CD8-positive, alpha-beta memory T cell (primary cell): ENCODE data around the gene HSP90AB1. TPM values are rescaled to one million over a fixed set of nuclear protein-coding genes. Genes with fewer than 3 reads are reported as not detected.

Experiments
- CTCF ChIA-PET: fragments of 350-600 bp; sonication (Branson Sonifier 250); formaldehyde crosslinking; loops from one replicate; lab custom pipeline; 2021; ENCODE audit warnings: antibody characterized with exemption; lab: Charles Lee
- POLR2A ChIA-PET: fragments of 350-600 bp; sonication (Branson Sonifier 250); formaldehyde crosslinking; loops from one replicate; lab custom pipeline; 2021; ENCODE audit warnings: antibody characterized with exemption; lab: Charles Lee
- DNase-seq, 5 donors: peaks; one replicate each; pipeline versions ENCODE4 v3.0.0 to v3.0.0-alpha.2; 2020 to 2022; ENCODE audit warnings: mixed read lengths in 1 of 5
- H3K27ac ChIP-seq: one replicate; pipeline ENCODE4 v1.7.0; 2013; ENCODE audit warnings: low read depth, mild to moderate bottlenecking, low read length, moderate library complexity
- H3K27me3 ChIP-seq: 2 replicates; pipeline ENCODE4 v1.7.0; 2013; ENCODE audit warnings: low read length, mild to moderate bottlenecking; ENCODE audit not compliant: insufficient read depth, poor library complexity, severe bottlenecking
- H3K36me3 ChIP-seq: 2 replicates; pipeline ENCODE4 v1.7.0; 2013; ENCODE audit warnings: mild to moderate bottlenecking, low read length, moderate library complexity; ENCODE audit not compliant: insufficient read depth
- H3K4me1 ChIP-seq: 2 replicates; pipeline ENCODE4 v1.7.0; 2013; ENCODE audit warnings: mild to moderate bottlenecking, low read length, moderate library complexity; ENCODE audit not compliant: insufficient read depth
- H3K4me3 ChIP-seq: 2 replicates; pipeline ENCODE4 v1.7.0; 2013; ENCODE audit warnings: mild to moderate bottlenecking, low read length
- H3K9me3 ChIP-seq: 2 replicates; pipeline ENCODE4 v1.7.0; 2013; ENCODE audit warnings: mild to moderate bottlenecking, low read length
- H3K27ac Mint-ChIP-seq, 8 donors: one replicate each; pipeline ENCODE4 v1.8.0; 2020 to 2021; ENCODE audit warnings: mixed read lengths in 8 of 8, mild to moderate bottlenecking in 6 of 8, inconsistent platforms in 3 of 8, moderate library complexity in 3 of 8
- H3K27me3 Mint-ChIP-seq, 2 donors: one replicate each; pipeline ENCODE4 v1.8.0; 2020 to 2021; ENCODE audit warnings: mixed read lengths in 2 of 2, mild to moderate bottlenecking in 1 of 2, moderate library complexity in 1 of 2
- H3K36me3 Mint-ChIP-seq, 3 donors: one replicate each; pipeline ENCODE4 v1.8.0; 2020 to 2021; ENCODE audit warnings: mixed read lengths in 3 of 3, inconsistent platforms in 1 of 3, mild to moderate bottlenecking in 1 of 3
- H3K4me1 Mint-ChIP-seq, 3 donors: one replicate each; pipeline ENCODE4 v1.8.0; 2020 to 2021; ENCODE audit warnings: mixed read lengths in 3 of 3, inconsistent platforms in 1 of 3, mild to moderate bottlenecking in 1 of 3
- H3K4me3 Mint-ChIP-seq, 7 donors: one replicate each; pipeline ENCODE4 v1.8.0; 2020 to 2021; ENCODE audit warnings: mixed read lengths in 7 of 7, mild to moderate bottlenecking in 6 of 7, moderate library complexity in 4 of 7, inconsistent platforms in 2 of 7
- H3K9me3 Mint-ChIP-seq, 5 donors: one replicate each; pipeline ENCODE4 v1.8.0; 2020 to 2022; ENCODE audit warnings: mixed read lengths in 5 of 5, mild to moderate bottlenecking in 3 of 5, moderate library complexity in 2 of 5, inconsistent platforms in 1 of 5
- polyA plus RNA-seq: library from polyadenylated mRNA; unstranded; fragments of 300-500 nt; fragmentation: Illumina TruSeq; gene quantifications from one replicate; pipeline ENCODE4 v1.2.3, GENCODE V29; 2021
- total RNA-seq, 2 experiments: library from RNA; stranded (reverse); gene quantifications; one replicate each; pipeline ENCODE4 v1.2.3, GENCODE V29; 2021

The HSP90AB1 gene
- total and polyA plus RNA-seq, 3 experiments from 2014 or later = 460 to 2,400 (median 2,387) TPM

- Mint-ChIP-seq H3K27ac (peak overlapping the region in 1 of 8 donors; percentile 29), H3K9me3 (no peaks in the 10 kb centered on the region), H3K36me3 (peaks cover 0 to 4% (median 1%) of the 10 kb centered on the region in 3 donors), H3K4me1 (peaks cover 0 to 19% (median 8%) of the 10 kb centered on the region in 3 donors), H3K27me3 (peaks cover 53 to 67% of the 10 kb centered on the region in 2 donors), H3K4me3 (no peak overlapping the region)
- H3K27ac ChIP-seq = no peak overlapping the region
- DNase-seq = peak in 1 of 5 donors; percentile 36
- H3K9me3 ChIP-seq = no peaks in the 10 kb centered on the region
- H3K36me3 ChIP-seq = no peaks in the 10 kb centered on the region
- peaks cover 41% of the 10 kb centered on the region for H3K27me3 ChIP-seq
- ChIA-PET POLR2A (no interaction called here), CTCF (interaction anchor here (0.7 to 2.8 kb wide), 6 partner anchors 11 to 216 kb away, joined by 3 to 16 read pairs (median 4); partner anchors contain the start of genes AARS2 and SLC35B2)
- H3K4me3 ChIP-seq = no peak overlapping the region
- H3K4me1 ChIP-seq = peaks cover 7% of the 10 kb centered on the region
Observed at GRCh38 chr6:44294832-44295791, 48.2 kb downstream of the HSP90AB1 start.

- Mint-ChIP-seq H3K27ac (no peak overlapping the region), H3K27me3 (peaks cover 40 to 45% of the 10 kb centered on the region in 2 donors), H3K4me1 (peaks cover 0 to 19% (median 8%) of the 10 kb centered on the region in 3 donors), H3K36me3 (peaks cover 4 to 24% (median 4%) of the 10 kb centered on the region in 3 donors), H3K9me3 (no peaks in the 10 kb centered on the region), H3K4me3 (peak overlapping the region in 6 of 7 donors; percentile 41 to 69 (median 59))
- POLR2A ChIA-PET = no interaction called here
- H3K27me3 ChIP-seq = peaks cover 37% of the 10 kb centered on the region
- peaks cover 14% of the 10 kb centered on the region for H3K36me3 ChIP-seq
- no peaks in the 10 kb centered on the region for H3K9me3 ChIP-seq
- CTCF ChIA-PET = interaction anchor here (1.3 to 2.8 kb wide), 5 partner anchors 9 to 29 kb away, joined by 3 to 16 read pairs (median 7); partner anchors contain the start of gene AARS2
- DNase-seq = peak in 2 of 5 donors; percentile 29 to 43
- H3K27ac ChIP-seq = no peak overlapping the region
- H3K4me3 ChIP-seq = peak overlapping the region; percentile 47
- H3K4me1 ChIP-seq = peaks cover 7% of the 10 kb centered on the region
Observed at GRCh38 chr6:44297063-44298038, 50.5 kb downstream of the HSP90AB1 start.

GRCh38 chr6:44298055-44298803 lies 51.3 kb downstream of the HSP90AB1 start:
- peak overlapping the region in 5 of 7 donors; percentile 38 to 60 (median 49) for H3K4me3 Mint-ChIP-seq
- peaks cover 30% of the 10 kb centered on the region for H3K27me3 ChIP-seq
- POLR2A ChIA-PET = no interaction called here
- peaks cover 33 to 36% of the 10 kb centered on the region in 2 donors for H3K27me3 Mint-ChIP-seq
- H3K27ac ChIP-seq = no peak overlapping the region
- CTCF ChIA-PET = interaction anchor here (1.1 to 1.5 kb wide), 3 partner anchors 11 to 30 kb away, joined by 3 to 7 read pairs (median 7); no protein-coding TSS in a partner anchor
- no peak overlapping the region for H3K27ac Mint-ChIP-seq
- no peak for DNase-seq
- H3K4me1 Mint-ChIP-seq = peaks cover 0 to 19% (median 8%) of the 10 kb centered on the region in 3 donors
- H3K9me3 ChIP-seq = no peaks in the 10 kb centered on the region
- peaks cover 7% of the 10 kb centered on the region for H3K4me1 ChIP-seq
- peaks cover 4 to 33% (median 4%) of the 10 kb centered on the region in 3 donors for H3K36me3 Mint-ChIP-seq
- peaks cover 23% of the 10 kb centered on the region for H3K36me3 ChIP-seq
- H3K4me3 ChIP-seq = no peak overlapping the region
- H3K9me3 Mint-ChIP-seq = no peaks in the 10 kb centered on the region

GRCh38 chr6:44298864-44299263 lies 52.0 kb downstream of the HSP90AB1 start:
- Mint-ChIP-seq H3K9me3 (no peaks in the 10 kb centered on the region), H3K4me3 (peak overlapping the region in 4 of 7 donors; percentile 5 to 58 (median 22)), H3K27ac (peak overlapping the region in 1 of 8 donors; percentile 48), H3K27me3 (peaks cover 28 to 30% of the 10 kb centered on the region in 2 donors), H3K36me3 (peaks cover 0 to 39% (median 5%) of the 10 kb centered on the region in 3 donors), H3K4me1 (peaks cover 0 to 19% (median 8%) of the 10 kb centered on the region in 3 donors)
- no peak for DNase-seq
- Histone ChIP-seq H3K4me1 (peaks cover 7% of the 10 kb centered on the region), H3K36me3 (peaks cover 29% of the 10 kb centered on the region), H3K4me3 (no peak overlapping the region), H3K27me3 (peaks cover 26% of the 10 kb centered on the region), H3K9me3 (no peaks in the 10 kb centered on the region), H3K27ac (no peak overlapping the region)
- ChIA-PET CTCF (interaction anchor here (1.1 to 1.5 kb wide), 4 partner anchors 10 to 31 kb away, joined by 3 to 7 read pairs (median 6); partner anchors contain the start of gene AARS2), POLR2A (no interaction called here)

GRCh38 chr6:44300292-44300823 lies 53.5 kb downstream of the HSP90AB1 start:
- ChIA-PET POLR2A (no interaction called here), CTCF (interaction anchor here (1.2 to 1.8 kb wide), 2 partner anchors 13 kb away, joined by 4 to 12 read pairs; partner anchors contain the start of gene AARS2)
- DNase-seq = no peak
- no peak overlapping the region for H3K27ac ChIP-seq
- peaks cover 0 to 52% (median 5%) of the 10 kb centered on the region in 3 donors for H3K36me3 Mint-ChIP-seq
- no peaks in the 10 kb centered on the region for H3K9me3 Mint-ChIP-seq
- no peak overlapping the region for H3K4me3 Mint-ChIP-seq
- H3K4me1 ChIP-seq = peaks cover 7% of the 10 kb centered on the region
- H3K27me3 Mint-ChIP-seq = peaks cover 14 to 17% of the 10 kb centered on the region in 2 donors
- H3K36me3 ChIP-seq = peaks cover 44% of the 10 kb centered on the region
- H3K9me3 ChIP-seq = no peaks in the 10 kb centered on the region
- no peak overlapping the region for H3K4me3 ChIP-seq
- H3K27ac Mint-ChIP-seq = peak overlapping the region in 1 of 8 donors; percentile 40
- peaks cover 18% of the 10 kb centered on the region for H3K27me3 ChIP-seq
- H3K4me1 Mint-ChIP-seq = peaks cover 0 to 19% (median 8%) of the 10 kb centered on the region in 3 donors

- H3K9me3 Mint-ChIP-seq = no peaks in the 10 kb centered on the region
Observed at GRCh38 chr6:44301106-44301505, 54.2 kb downstream of the HSP90AB1 start.

More at GRCh38 chr6:44301106-44301505, 54.2 kb downstream of the HSP90AB1 start:
- Mint-ChIP-seq H3K4me1 (peaks cover 0 to 19% (median 8%) of the 10 kb centered on the region in 3 donors), H3K36me3 (peaks cover 0 to 59% (median 8%) of the 10 kb centered on the region in 3 donors), H3K4me3 (no peak overlapping the region), H3K27ac (peak overlapping the region in 1 of 8 donors; percentile 40), H3K27me3 (peaks cover 10% of the 10 kb centered on the region in 2 donors)
- POLR2A ChIA-PET = no interaction called here
- Histone ChIP-seq H3K9me3 (no peaks in the 10 kb centered on the region), H3K27me3 (peaks cover 12% of the 10 kb centered on the region), H3K27ac (no peak overlapping the region), H3K36me3 (peaks cover 46% of the 10 kb centered on the region), H3K4me1 (peaks cover 7% of the 10 kb centered on the region), H3K4me3 (no peak overlapping the region)
- no peak for DNase-seq
- CTCF ChIA-PET = interaction anchor here (1.8 to 2.2 kb wide), 2 partner anchors 12 to 33 kb away, joined by 7 to 12 read pairs; partner anchors contain the start of gene AARS2
